Activated T-cell treated with anti-CD3 and anti-CD28 coated beads, Interleukin-2, amount 50 U/mL, for 4 hours (primary cell): Measurements from ENCODE around the gene NELFB. TPM values are rescaled to one million over a fixed set of nuclear protein-coding genes. Genes with fewer than 3 reads are reported as not detected.
"Not testable (repeated sequence)": the region's sequence is repeated elsewhere in the genome, so short reads cannot be mapped to it uniquely, and the experiment has no call there.

ENCODE experiments used
- ATAC-seq, 2 donors: fragments of 200-7000 bp; cut with Tn5 transposase; one replicate each; pipeline ENCODE4 v1.10.0; 2021
- DNase-seq: peaks from one replicate; pipeline ENCODE4 v3.0.0-alpha.2; 2020
- H3K27me3 Mint-ChIP-seq: one replicate; pipeline ENCODE4 v1.8.0; 2021; ENCODE audit warnings: low read depth, mixed read lengths
- H3K36me3 Mint-ChIP-seq: one replicate; pipeline ENCODE4 v1.8.0; 2022; ENCODE audit warnings: mixed read lengths; ENCODE audit not compliant: insufficient read depth
- H3K4me1 Mint-ChIP-seq: one replicate; pipeline ENCODE4 v1.8.0; 2021; ENCODE audit warnings: low read depth, mixed read lengths
- H3K4me3 Mint-ChIP-seq: one replicate; pipeline ENCODE4 v1.8.0; 2021; ENCODE audit warnings: mild to moderate bottlenecking, moderate library complexity, mixed read lengths
- H3K9me3 Mint-ChIP-seq: one replicate; pipeline ENCODE4 v1.8.0; 2021; ENCODE audit warnings: mixed read lengths
- total RNA-seq, 3 donors: library from RNA; stranded (reverse); gene quantifications; one replicate each; pipeline ENCODE4 v1.2.1, GENCODE V29; 2021

Gene NELFB
- total RNA-seq, 3 donors from 2014 or later, result 72.0 to 81.1 (median 73.5) TPM

- no peak overlapping the region for H3K4me3 Mint-ChIP-seq
- peaks cover 13% of the 10 kb centered on the region for H3K4me1 Mint-ChIP-seq
- no peaks in the 10 kb centered on the region for H3K36me3 Mint-ChIP-seq
- peaks cover 2% of the 10 kb centered on the region for H3K27me3 Mint-ChIP-seq
- ATAC-seq (no peak), DNase-seq (no peak)
- H3K9me3 Mint-ChIP-seq, result no peaks in the 10 kb centered on the region
Measured at GRCh38 chr9:137236936-137237421, 18.1 kb upstream of the NELFB start.

DNA sequence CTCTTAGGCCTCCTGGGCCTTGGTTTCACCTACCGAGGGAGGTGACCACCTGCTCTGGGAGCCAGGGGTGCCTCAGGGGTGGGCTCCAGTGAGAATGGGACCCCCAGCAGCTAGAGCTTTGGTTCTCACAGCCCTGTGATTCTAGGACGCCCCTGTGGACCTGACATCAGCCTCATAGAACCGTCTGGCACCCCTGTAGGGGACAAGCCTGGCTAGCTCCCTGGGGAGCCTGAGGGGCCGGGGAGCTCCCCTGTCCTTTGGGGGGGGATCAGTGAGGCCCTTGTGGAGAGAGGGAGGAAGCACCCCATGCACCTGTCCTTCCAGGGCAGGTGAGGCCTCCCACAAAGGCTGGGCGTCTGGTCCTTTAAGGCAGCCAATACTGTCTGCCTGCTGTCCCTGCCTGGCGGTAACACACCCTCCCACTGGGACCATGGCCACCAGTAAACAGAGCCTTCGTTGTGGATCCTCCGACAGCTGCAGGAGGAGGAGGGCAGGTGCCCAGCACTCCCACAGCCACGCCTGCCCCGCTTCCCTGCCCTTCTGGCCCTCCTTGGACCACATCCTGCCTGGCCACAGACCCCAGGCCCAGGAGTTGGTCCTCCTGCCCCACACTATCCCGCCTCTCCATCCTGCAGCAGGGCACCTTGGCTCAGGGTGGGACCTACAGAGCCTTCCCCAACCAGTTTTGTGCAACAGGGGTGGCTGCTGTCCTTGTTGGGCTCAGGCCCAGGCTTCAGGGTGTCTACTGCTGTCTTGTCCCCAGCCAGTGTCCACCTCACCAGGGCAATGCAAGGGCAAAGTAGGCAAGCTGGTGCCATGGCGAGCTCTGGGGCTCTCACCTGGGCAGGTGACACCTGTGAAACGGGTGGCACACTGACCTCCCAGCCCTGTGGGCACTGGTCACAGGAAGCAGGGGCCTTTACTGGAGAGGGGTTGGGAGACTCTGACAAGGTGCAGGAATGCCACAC, 17.1 kb upstream of the NELFB start:
- Mint-ChIP-seq H3K36me3 (peaks cover 9% of the 10 kb centered on the region), H3K4me3 (no peak overlapping the region), H3K9me3 (no peaks in the 10 kb centered on the region), H3K4me1 (peaks cover 23% of the 10 kb centered on the region), H3K27me3 (peaks cover 2% of the 10 kb centered on the region)
- no peak for ATAC-seq
- DNase-seq, result no peak

DNA sequence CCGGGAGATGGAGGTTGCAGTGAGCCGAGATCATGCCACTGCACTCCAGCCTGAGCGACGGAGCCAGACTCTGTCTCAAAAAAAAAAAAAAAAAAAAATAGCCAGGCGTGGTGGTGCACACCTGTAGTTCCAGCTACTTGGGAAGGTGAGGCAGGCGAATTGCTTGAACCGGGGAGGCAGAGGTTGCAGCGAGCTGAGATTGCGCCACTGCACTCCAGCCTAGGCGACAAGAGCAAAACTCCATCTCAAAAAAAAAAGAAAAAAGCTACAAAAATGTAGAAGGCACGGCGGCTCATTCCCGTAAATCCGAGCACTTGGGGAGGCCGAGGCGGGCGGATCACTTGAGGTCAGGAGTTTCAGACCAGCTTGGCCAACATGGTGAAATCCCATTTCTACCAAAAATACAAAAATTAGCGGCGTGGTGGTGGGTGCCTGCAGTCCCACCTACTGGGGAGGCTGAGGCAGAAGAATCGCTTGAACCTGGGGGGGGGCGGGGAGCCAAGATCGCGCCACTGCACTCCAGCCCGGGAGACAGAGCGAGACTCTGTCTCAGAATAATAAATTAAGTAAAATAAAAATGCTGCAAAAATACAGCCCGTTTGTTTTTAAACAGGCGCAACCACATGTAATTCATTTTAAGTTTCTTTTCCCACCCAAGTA, 15.5 kb upstream of the NELFB start:
- peak overlapping the region; percentile 75 for H3K4me3 Mint-ChIP-seq
- not testable (repeated sequence) for H3K9me3 Mint-ChIP-seq, H3K27me3 Mint-ChIP-seq, ATAC-seq, DNase-seq
- peaks cover 12% of the 10 kb centered on the region for H3K36me3 Mint-ChIP-seq
- H3K4me1 Mint-ChIP-seq, result peaks cover 28% of the 10 kb centered on the region

GRCh38 chr9:137240318-137240840, 14.7 kb upstream of the NELFB start:
- H3K4me1 Mint-ChIP-seq, result peaks cover 28% of the 10 kb centered on the region
- ATAC-seq (peak; percentile 38 to 42), DNase-seq (peak; percentile 64)
- no peaks in the 10 kb centered on the region for H3K9me3 Mint-ChIP-seq
- H3K27me3 Mint-ChIP-seq, result no peaks in the 10 kb centered on the region
- peak overlapping the region; percentile 75 for H3K4me3 Mint-ChIP-seq
- peaks cover 12% of the 10 kb centered on the region for H3K36me3 Mint-ChIP-seq

- Mint-ChIP-seq H3K27me3 (no peaks in the 10 kb centered on the region), H3K9me3 (no peaks in the 10 kb centered on the region), H3K36me3 (peaks cover 12% of the 10 kb centered on the region), H3K4me1 (peaks cover 28% of the 10 kb centered on the region), H3K4me3 (peak within 1 kb of the TSS; percentile 89)
- DNase-seq (peak; percentile 96), ATAC-seq (peak; percentile 77 to 78)
Measured at GRCh38 chr9:137240841-137241489, 14.2 kb upstream of the NELFB start, which contains the start of gene TUBB4B. TUBB4B (plus strand) TSS chr9:137241287; CDS start chr9:137241361, 74 bp downstream.

DNA sequence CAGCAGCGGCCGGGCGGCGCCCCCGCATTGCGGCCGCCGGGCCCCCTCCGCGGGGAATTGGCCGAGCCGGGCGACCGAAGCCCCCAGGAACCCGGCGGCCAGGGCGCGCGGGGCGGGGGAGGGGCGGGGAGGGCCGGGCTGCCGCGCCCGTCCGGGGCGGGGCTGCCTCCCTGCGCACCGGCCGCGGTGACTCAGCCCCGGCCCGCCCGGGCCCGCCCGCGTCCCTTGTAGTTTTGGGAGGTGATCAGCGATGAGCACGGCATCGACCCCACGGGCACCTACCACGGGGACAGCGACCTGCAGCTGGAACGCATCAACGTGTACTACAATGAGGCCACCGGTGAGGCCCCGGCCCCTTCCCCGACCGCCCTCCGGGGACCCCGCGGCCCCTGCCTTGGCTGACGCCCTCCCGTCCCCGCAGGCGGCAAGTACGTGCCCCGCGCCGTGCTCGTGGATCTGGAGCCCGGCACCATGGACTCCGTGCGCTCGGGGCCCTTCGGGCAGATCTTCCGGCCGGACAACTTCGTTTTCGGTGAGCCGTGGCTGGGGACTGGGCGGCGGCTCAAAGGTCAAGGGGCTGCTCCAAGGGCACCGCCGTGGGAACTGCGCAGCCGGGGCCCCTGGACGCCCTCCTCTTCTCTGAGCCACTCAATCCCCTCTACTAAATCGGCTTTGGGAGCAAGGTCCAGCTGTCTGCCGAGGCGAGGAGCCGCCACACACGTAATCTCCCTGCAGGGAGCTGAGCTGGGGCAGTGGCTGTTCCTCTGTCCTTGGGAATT, 13.4 kb upstream of the NELFB start:
- DNase-seq (peak; percentile 73), ATAC-seq (peak; percentile 42 to 46)
- peak overlapping the region; percentile 89 for H3K4me3 Mint-ChIP-seq
- no peaks in the 10 kb centered on the region for H3K9me3 Mint-ChIP-seq
- no peaks in the 10 kb centered on the region for H3K27me3 Mint-ChIP-seq
- peaks cover 28% of the 10 kb centered on the region for H3K4me1 Mint-ChIP-seq
- peaks cover 12% of the 10 kb centered on the region for H3K36me3 Mint-ChIP-seq

- peaks cover 12% of the 10 kb centered on the region for H3K36me3 Mint-ChIP-seq
- no peaks in the 10 kb centered on the region for H3K9me3 Mint-ChIP-seq
- ATAC-seq (no peak), DNase-seq (no peak)
- peaks cover 28% of the 10 kb centered on the region for H3K4me1 Mint-ChIP-seq
- H3K27me3 Mint-ChIP-seq, result no peaks in the 10 kb centered on the region
- H3K4me3 Mint-ChIP-seq, result peak overlapping the region; percentile 87
Measured at GRCh38 chr9:137242269-137243203, 12.6 kb upstream of the NELFB start.

GRCh38 chr9:137243266-137243625, 11.9 kb upstream of the NELFB start:
- not testable (repeated sequence) for DNase-seq, H3K9me3 Mint-ChIP-seq, H3K27me3 Mint-ChIP-seq, ATAC-seq
- Mint-ChIP-seq H3K4me3 (peak overlapping the region; percentile 87), H3K4me1 (peaks cover 27% of the 10 kb centered on the region), H3K36me3 (peaks cover 12% of the 10 kb centered on the region)

GRCh38 chr9:137243626-137244485, 11.3 kb upstream of the NELFB start:
- ATAC-seq (no peak), DNase-seq (no peak)
- peaks cover 23% of the 10 kb centered on the region for H3K4me1 Mint-ChIP-seq
- H3K36me3 Mint-ChIP-seq, result peaks cover 12% of the 10 kb centered on the region
- no peaks in the 10 kb centered on the region for H3K9me3 Mint-ChIP-seq
- H3K27me3 Mint-ChIP-seq, result no peaks in the 10 kb centered on the region
- H3K4me3 Mint-ChIP-seq, result peak overlapping the region; percentile 87

GRCh38 chr9:137244486-137245449, 10.4 kb upstream of the NELFB start:
- Mint-ChIP-seq H3K4me3 (no peak overlapping the region), H3K9me3 (no peaks in the 10 kb centered on the region), H3K36me3 (peaks cover 12% of the 10 kb centered on the region), H3K4me1 (peaks cover 16% of the 10 kb centered on the region), H3K27me3 (no peaks in the 10 kb centered on the region)
- DNase-seq (no peak), ATAC-seq (no peak)
